K562 (cell line): ENCODE results near the gene POU4F1. TPM values are rescaled to one million over a fixed set of nuclear protein-coding genes. Genes with fewer than 3 reads are reported as not detected.

ENCODE experiments used
- BCOR ChIP-seq: fragments of 450-650 bp; IDR thresholded peaks from 2 replicates; pipeline ENCODE4 v1.6.1; 2016
- CTBP1 ChIP-seq: fragments of 450-650 bp; IDR thresholded peaks from 2 replicates; pipeline ENCODE4 v1.6.1; 2016; ENCODE audit warnings: borderline replicate concordance
- FIP1L1 ChIP-seq: fragments of 200-400 bp; formaldehyde crosslinking; IDR thresholded peaks from 2 replicates; pipeline ENCODE4 v1.6.1; 2018; ENCODE audit warnings: mild to moderate bottlenecking, low read depth, low read length; ENCODE audit not compliant: poor library complexity, severe bottlenecking
- GTF2A2 ChIP-seq: IDR thresholded peaks from 2 replicates; pipeline ENCODE4 v1.6.1; 2016; ENCODE audit warnings: mild to moderate bottlenecking, missing genetic modification characterization, missing compliant biosample characterization
- HDAC6 ChIP-seq: IDR thresholded peaks from 2 replicates; pipeline ENCODE4 v1.6.1; 2012; ENCODE audit warnings: low read depth, mild to moderate bottlenecking, control low read depth, inconsistent platforms, low read length, moderate library complexity
- HNRNPK ChIP-seq: fragments of 200-400 bp; formaldehyde crosslinking; IDR thresholded peaks from one replicate; pipeline ENCODE4 v1.6.1; 2018; ENCODE audit warnings: mild to moderate bottlenecking, low read depth, low read length; ENCODE audit not compliant: poor library complexity, severe bottlenecking
- KDM1A ChIP-seq, 2 experiments: fragments of 450-650 bp; IDR thresholded peaks; 2 replicates each; pipeline ENCODE4 v1.6.1; 2016; ENCODE audit warnings: mild to moderate bottlenecking in 2 of 2
- MCM7 ChIP-seq, 2 experiments: fragments of 450-650 bp; IDR thresholded peaks; 2 replicates each; pipeline ENCODE4 v1.6.1; 2016 to 2018
- PML ChIP-seq: IDR thresholded peaks from 2 replicates; pipeline ENCODE4 v1.6.1; 2012; ENCODE audit warnings: low read length, inconsistent platforms
- POU5F1 ChIP-seq: fragments of 150-350 bp; IDR thresholded peaks from 2 replicates; pipeline ENCODE4 v1.6.1; 2014; ENCODE audit warnings: borderline replicate concordance, low read length, low read depth, mild to moderate bottlenecking; ENCODE audit not compliant: partially characterized antibody
- SMARCE1 ChIP-seq: fragments of 450-650 bp; IDR thresholded peaks from 2 replicates; pipeline ENCODE4 v1.7.1; 2016; ENCODE audit warnings: mild to moderate bottlenecking
- SRF ChIP-seq, 2 experiments: fragments of 250-450, 450-650 bp in 1 of 2; sonication (Bioruptor Pico) in 1 of 2; sonication (generic) in 1 of 2; formaldehyde crosslinking; IDR thresholded peaks; 2 replicates each; pipeline versions ENCODE4 v1.5.0 to v1.5.1; 2020 to 2022; ENCODE audit warnings: mild to moderate bottlenecking in 1 of 2, missing genetic modification reagents in 1 of 2
- TSC22D4 ChIP-seq: fragments of 450-650 bp; IDR thresholded peaks from 2 replicates; pipeline ENCODE4 v1.6.1; 2016; ENCODE audit warnings: missing genetic modification characterization, missing biosample characterization, control low read depth
- ZBTB7A ChIP-seq: IDR thresholded peaks from 2 replicates; pipeline ENCODE4 v1.6.1; 2011; ENCODE audit warnings: low read depth, mild to moderate bottlenecking, low read length, moderate library complexity, borderline replicate concordance; ENCODE audit not compliant: control insufficient read depth
- ZBTB8A ChIP-seq: fragments of 450-650 bp; IDR thresholded peaks from 2 replicates; pipeline ENCODE4 v1.6.1; 2018; ENCODE audit warnings: mild to moderate bottlenecking, moderate library complexity; ENCODE audit not compliant: partially characterized antibody
- ZNF644 ChIP-seq: fragments of 200-800 bp; sonication (Bioruptor generic); IDR thresholded peaks from 2 replicates; pipeline ENCODE4 v1.6.1; 2016; ENCODE audit warnings: low read depth, missing genetic modification characterization, missing compliant biosample characterization
- polyA plus RNA-seq, 8 experiments: library from polyadenylated mRNA; depleted of rRNA in 4 of 8; stranded (reverse) in 5 of 8; unstranded in 3 of 8; fragments of >200 nt; fragmentation: Nextera tagmentation in 2 of 8; fragmentation: Illumina TruSeq in 1 of 8; extraction: Ambion mirVana in 2 of 8; extraction: Trizol in 1 of 8; gene quantifications; 2 replicates each; pipeline versions ENCODE4 v1.2.1 to v1.2.3, GENCODE V29; 2011 to 2014; ENCODE audit warnings: inconsistent platforms in 1 of 8, missing spikeins in 1 of 8
- total RNA-seq, 7 experiments: library from RNA; depleted of rRNA in 6 of 7; stranded (reverse); fragments of >200 nt in 6 of 7; fragmentation: Illumina TruSeq in 2 of 7; extraction: Trizol in 2 of 7; gene quantifications; 2 replicates each; pipeline versions ENCODE4 v1.2.1 to v1.2.3, GENCODE V29; 2011 to 2021; ENCODE audit warnings: low replicate concordance in 1 of 7
- TF ChIP-seq, protein P1 (sequence below): sonication (generic); formaldehyde crosslinking; IDR thresholded peaks from 2 replicates; pipeline ENCODE4 v1.8.1; 2023; ENCODE audit warnings: mild to moderate bottlenecking, missing genetic modification reagents
- TF ChIP-seq, protein P2 (sequence below): IDR thresholded peaks from 2 replicates; pipeline ENCODE4 v1.6.1; 2011; ENCODE audit not compliant: insufficient read length; ENCODE audit errors: extremely low read depth
- TF ChIP-seq, protein P3 (sequence below): fragments of 450-650 bp; IDR thresholded peaks from 2 replicates; pipeline ENCODE4 v1.6.1; 2014; ENCODE audit warnings: low read depth, mild to moderate bottlenecking, moderate library complexity, borderline replicate concordance
- TF ChIP-seq, protein P4 (sequence below): fragments of 250-450 bp; sonication (Bioruptor Pico); IDR thresholded peaks from 2 replicates; pipeline ENCODE4 v1.8.0; 2021; ENCODE audit warnings: mild to moderate bottlenecking, moderate library complexity
- TF ChIP-seq, protein P5 (sequence below), 2 experiments: fragments of 200-800 bp in 1 of 2; sonication (Bioruptor generic) in 1 of 2; sonication (generic) in 1 of 2; formaldehyde crosslinking in 1 of 2; IDR thresholded peaks in 1 of 2; conservative IDR thresholded peaks in 1 of 2; 2 replicates each; pipeline versions ENCODE4 v1.5.0 to v1.6.1; 2016 to 2020; ENCODE audit warnings: missing compliant biosample characterization in 1 of 2, missing genetic modification characterization in 1 of 2, missing genetic modification reagents in 1 of 2

POU4F1 gene
- total and polyA plus RNA-seq, 9 of the 15 experiments (the other 6 are each of a cell fraction or from before 2014, with no cell fraction given), result 0.61 to 2.8 (median 1.5) TPM

DNA sequence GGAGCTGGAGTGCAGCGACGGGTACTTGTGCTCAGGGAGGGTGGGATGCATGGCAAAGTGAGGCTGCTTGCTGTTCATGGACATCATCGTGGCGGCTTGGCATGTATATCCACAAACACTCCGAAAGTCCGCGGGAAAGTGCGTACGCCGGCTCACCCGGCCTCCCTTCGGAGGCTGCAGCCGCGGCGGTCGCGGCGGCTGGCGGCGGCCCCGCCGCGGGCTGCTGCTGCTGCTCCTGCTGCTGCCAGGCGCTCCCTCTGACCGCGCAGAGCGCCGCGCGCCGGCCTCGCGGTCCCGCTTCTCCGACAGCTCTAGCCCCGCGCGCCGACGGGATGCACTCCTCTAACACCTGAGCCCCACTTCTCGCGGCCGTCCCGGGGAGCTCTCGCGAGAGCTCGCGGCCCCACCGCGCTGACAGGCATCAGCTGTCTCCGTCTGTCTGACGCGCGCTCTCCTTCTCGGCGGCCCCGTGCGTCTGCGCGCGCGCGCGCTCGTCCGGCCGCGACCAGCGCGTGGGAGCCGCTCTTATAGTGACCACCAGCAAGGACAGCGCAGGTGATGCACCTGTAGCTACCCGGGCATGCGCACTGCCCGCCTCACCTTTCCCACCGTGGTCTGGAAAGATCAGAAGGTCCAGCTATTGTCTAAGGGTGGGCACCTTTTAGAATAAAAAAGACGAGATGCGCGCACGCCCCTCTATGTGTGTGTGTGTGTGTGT, at the start of gene POU4F1 (continued):
- TF ChIP-seq, protein P1, sequence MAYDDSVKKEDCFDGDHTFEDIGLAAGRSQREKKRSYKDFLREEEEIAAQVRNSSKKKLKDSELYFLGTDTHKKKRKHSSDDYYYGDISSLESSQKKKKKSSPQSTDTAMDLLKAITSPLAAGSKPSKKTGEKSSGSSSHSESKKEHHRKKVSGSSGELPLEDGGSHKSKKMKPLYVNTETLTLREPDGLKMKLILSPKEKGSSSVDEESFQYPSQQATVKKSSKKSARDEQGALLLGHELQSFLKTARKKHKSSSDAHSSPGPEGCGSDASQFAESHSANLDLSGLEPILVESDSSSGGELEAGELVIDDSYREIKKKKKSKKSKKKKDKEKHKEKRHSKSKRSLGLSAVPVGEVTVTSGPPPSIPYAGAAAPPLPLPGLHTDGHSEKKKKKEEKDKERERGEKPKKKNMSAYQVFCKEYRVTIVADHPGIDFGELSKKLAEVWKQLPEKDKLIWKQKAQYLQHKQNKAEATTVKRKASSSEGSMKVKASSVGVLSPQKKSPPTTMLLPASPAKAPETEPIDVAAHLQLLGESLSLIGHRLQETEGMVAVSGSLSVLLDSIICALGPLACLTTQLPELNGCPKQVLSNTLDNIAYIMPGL, result no peak
- no peak for TF ChIP-seq BCOR
- TF ChIP-seq, protein P2, sequence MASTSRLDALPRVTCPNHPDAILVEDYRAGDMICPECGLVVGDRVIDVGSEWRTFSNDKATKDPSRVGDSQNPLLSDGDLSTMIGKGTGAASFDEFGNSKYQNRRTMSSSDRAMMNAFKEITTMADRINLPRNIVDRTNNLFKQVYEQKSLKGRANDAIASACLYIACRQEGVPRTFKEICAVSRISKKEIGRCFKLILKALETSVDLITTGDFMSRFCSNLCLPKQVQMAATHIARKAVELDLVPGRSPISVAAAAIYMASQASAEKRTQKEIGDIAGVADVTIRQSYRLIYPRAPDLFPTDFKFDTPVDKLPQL, result no peak
- TF ChIP-seq PML, result no peak
- TF ChIP-seq, protein P3, sequence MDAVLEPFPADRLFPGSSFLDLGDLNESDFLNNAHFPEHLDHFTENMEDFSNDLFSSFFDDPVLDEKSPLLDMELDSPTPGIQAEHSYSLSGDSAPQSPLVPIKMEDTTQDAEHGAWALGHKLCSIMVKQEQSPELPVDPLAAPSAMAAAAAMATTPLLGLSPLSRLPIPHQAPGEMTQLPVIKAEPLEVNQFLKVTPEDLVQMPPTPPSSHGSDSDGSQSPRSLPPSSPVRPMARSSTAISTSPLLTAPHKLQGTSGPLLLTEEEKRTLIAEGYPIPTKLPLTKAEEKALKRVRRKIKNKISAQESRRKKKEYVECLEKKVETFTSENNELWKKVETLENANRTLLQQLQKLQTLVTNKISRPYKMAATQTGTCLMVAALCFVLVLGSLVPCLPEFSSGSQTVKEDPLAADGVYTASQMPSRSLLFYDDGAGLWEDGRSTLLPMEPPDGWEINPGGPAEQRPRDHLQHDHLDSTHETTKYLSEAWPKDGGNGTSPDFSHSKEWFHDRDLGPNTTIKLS, result peak; percentile 67; the same call in 1 of the 2 replicates
- no peak for TF ChIP-seq SMARCE1
- peak; percentile 1; the same call in 1 of the 2 replicates for TF ChIP-seq ZBTB7A
- no peak for TF ChIP-seq GTF2A2 (tag)
- no peak for TF ChIP-seq HNRNPK
- TF ChIP-seq POU5F1, result no peak
- no peak for TF ChIP-seq SRF (CRISPR knock-in tag; IDR thresholded peaks at IDR 0.05)
- TF ChIP-seq, protein P4, sequence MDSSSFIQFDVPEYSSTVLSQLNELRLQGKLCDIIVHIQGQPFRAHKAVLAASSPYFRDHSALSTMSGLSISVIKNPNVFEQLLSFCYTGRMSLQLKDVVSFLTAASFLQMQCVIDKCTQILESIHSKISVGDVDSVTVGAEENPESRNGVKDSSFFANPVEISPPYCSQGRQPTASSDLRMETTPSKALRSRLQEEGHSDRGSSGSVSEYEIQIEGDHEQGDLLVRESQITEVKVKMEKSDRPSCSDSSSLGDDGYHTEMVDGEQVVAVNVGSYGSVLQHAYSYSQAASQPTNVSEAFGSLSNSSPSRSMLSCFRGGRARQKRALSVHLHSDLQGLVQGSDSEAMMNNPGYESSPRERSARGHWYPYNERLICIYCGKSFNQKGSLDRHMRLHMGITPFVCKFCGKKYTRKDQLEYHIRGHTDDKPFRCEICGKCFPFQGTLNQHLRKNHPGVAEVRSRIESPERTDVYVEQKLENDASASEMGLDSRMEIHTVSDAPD (CRISPR knock-in tag), result no peak
- TF ChIP-seq HDAC6, result no peak
- TF ChIP-seq ZNF644 (tag), result no peak
- TF ChIP-seq KDM1A (IDR thresholded peaks at IDR 0.05), result no peak
- no peak for TF ChIP-seq TSC22D4 (tag)
- peak; percentile 96 for TF ChIP-seq CTBP1
- no peak for TF ChIP-seq MCM7 (IDR thresholded peaks at IDR 0.05)
- TF ChIP-seq, protein P5, sequence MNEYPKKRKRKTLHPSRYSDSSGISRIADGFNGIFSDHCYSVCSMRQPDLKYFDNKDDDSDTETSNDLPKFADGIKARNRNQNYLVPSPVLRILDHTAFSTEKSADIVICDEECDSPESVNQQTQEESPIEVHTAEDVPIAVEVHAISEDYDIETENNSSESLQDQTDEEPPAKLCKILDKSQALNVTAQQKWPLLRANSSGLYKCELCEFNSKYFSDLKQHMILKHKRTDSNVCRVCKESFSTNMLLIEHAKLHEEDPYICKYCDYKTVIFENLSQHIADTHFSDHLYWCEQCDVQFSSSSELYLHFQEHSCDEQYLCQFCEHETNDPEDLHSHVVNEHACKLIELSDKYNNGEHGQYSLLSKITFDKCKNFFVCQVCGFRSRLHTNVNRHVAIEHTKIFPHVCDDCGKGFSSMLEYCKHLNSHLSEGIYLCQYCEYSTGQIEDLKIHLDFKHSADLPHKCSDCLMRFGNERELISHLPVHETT (CRISPR knock-in tag; conservative IDR thresholded peaks at IDR 0.05 in 1 of 2, IDR thresholded peaks at IDR 0.05 in 1 of 2), result no peak
- TF ChIP-seq ZBTB8A, result no peak
- TF ChIP-seq FIP1L1, result no peak
